Brain pericyte (primary cell): Measurements from ENCODE around the gene TGFB1.

Experiments
- DNase-seq: peaks from one replicate; pipeline ENCODE4 v3.0.0-alpha.2; 2012; ENCODE audit warnings: low read depth, low spot score

Gene TGFB1

DNA sequence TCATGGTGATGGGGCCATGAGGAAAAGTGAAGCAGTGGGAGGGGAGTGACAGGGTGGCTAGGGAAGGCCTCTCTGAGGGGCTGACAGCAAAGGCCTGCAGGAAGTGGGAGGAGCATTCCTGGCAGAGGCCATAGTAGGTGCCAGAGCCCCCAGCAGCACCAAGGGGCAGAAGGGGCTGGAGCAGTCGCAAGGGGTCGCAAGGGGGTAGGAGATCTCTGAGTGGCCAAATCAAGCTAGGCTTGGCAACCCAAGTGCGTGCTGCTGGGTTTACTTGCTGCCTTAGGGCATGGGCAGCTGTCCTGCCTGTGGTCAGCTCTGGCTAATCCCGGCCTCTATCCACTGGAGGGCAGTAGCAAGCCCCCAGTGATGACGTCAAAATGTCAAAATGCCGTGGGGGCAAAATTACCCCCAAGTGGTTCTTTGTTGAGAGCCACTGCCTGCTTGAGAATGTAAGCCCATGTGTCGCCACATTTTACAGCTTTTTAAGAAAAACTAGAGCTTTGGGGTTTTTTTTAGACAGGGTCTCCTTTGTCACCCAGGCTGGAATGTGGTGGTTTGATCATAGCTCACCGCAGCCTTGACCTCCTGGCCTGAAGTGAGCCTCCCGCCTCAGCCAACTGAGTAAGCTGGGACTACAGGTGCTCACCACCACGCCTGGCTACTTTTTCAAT is 32.0 kb downstream of the TGFB1 start:
- no peak for DNase-seq

DNA sequence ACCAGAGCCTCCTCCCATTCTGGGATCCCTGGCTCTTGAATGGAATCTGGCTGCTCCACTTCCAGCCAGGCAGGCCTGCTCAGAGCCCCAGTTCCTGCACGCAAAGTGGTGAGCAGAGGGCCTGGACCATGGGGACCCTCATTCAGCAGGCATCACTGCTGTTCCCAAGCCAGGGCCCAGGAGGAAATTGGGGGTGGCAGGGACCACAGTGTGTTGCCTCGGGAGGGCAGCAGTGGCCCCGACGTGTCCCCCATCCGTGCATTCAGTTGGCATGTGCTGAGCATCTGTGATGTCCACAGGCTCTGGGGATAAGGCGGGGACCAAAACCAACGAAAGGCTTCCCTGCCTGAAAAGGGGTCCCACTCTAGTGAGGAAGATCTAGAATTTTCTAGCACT is 32.5 kb downstream of the TGFB1 start:
- DNase-seq = no peak

DNA sequence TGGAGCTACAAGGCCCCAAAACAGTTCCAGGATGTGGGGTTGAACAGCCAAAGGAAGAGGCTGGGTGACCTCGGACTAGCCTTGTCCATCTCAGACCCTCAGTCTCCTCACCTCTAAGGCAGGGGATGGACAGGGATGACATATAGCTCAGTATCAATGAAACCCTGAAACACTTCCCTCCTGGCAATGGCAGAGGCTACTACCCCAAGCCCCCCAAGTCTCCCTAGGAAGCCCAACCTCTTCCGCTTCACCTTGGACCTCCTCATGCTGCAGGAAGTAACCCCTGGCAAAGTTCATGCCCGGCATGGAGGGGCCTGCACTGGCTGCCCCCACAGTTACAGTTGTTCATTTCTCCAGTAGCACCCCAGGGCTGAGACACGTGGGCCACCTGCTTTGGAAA is 33.2 kb downstream of the TGFB1 start:
- DNase-seq = no peak

DNA sequence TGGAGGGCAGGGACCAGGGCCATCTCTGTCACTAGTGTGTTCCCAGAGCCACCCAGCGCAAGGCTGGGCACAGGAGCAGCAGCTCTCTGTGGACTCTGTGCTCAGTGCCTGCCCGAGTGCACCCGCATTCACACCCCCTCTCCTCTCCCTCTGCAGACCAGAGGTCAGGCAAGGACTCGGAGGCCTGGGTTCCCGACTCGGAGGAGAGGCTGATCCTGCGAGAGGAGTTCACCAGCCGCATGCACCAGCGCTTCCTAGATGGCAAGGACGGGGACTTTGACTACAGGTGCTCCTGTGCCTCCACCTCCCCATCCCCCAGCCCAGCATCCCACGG is 33.6 kb downstream of the TGFB1 start:
- DNase-seq = no peak

GRCh38 chr19:41319500-41320184 is 34.1 kb downstream of the TGFB1 start:
- no peak for DNase-seq

- no peak for DNase-seq
These were observed 34.8 kb downstream of the TGFB1 start for GRCh38 chr19:41318696-41319499.

GRCh38 chr19:41316306-41316920 is 37.3 kb downstream of the TGFB1 start:
- no peak for DNase-seq

DNA sequence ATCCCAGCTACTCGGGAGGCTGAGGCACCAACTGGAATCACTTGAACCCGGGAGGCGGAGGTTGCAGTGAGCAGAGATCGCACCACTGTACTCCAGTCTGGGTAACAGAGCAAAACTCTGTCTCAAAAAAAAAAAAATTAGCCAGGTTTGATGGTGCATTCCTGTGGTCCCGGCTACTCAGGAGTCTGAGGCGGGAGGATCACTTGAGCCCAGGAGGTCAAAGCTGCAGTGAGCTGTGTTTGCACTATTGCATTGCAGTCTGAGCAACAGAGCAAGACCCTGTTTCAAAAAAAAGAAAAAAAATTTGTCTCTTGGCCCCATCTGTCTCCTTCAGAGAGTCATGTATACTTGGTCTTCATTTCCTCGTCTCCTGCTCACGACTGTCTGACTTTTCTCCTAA is 42.1 kb downstream of the TGFB1 start:
- no peak for DNase-seq

DNA sequence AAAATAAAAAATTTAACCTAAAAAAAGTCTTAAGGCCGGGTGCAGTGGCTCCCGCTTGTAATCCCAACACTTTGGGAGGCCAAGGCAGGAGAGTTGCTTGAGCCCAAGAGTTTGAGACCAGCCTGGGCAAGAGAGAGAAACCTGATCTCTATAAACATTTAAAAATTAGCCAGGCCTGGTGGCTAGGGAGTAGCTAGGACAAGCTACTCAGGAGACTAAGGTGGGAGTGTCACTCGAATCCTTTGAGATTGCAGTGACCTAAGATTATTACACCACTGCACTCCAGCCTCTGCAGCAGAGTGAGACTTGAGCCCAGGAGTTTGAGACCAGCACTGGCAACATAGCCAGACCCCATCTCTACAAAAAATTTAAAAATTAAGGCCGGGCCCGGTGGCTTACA is 42.6 kb downstream of the TGFB1 start:
- DNase-seq = no peak

DNA sequence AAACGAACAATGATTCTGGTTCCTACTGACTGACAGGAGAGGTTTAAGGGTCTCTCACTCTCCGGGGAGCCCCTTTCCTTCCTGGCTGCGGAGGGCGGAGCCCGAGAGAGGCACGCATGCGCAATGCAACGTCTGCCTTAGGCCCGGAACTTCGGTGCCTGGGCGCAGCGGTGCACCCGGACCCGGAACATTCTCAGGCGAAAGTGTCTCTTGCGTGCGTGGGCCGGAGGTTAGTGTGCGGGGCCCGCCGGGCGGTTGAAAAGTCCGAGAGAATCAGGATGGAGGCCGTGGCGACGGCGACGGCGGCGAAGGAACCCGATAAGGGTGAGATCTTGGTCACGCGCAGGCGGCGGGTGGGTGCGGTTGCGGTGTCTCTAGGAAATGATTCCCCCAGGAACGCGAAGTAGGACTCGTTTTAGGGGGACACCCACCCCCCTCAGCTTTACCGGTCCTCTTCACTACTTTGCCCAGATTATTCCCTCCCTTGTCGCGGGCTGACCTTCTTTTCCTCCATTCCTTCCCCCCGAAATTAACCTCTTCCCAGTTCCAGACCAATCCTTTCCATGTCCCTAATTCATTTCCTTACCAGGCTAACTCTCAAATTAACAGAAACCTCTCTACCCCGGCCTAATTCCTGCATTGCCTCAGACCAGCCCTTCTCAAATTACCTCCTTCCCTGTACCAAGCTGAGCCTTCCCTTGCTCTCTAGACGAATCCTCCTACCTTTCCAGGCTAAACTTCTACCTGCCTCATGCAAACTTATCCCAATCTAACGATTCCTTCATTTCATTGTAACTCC is 43.5 kb downstream of the TGFB1 start, which contains the start of gene CCDC97:
CCDC97 (plus strand) TSS at position 140 of the 799 bp plus-strand sequence; CDS start at position 279, 139 bp downstream.
- peak; percentile 76 for DNase-seq

DNA sequence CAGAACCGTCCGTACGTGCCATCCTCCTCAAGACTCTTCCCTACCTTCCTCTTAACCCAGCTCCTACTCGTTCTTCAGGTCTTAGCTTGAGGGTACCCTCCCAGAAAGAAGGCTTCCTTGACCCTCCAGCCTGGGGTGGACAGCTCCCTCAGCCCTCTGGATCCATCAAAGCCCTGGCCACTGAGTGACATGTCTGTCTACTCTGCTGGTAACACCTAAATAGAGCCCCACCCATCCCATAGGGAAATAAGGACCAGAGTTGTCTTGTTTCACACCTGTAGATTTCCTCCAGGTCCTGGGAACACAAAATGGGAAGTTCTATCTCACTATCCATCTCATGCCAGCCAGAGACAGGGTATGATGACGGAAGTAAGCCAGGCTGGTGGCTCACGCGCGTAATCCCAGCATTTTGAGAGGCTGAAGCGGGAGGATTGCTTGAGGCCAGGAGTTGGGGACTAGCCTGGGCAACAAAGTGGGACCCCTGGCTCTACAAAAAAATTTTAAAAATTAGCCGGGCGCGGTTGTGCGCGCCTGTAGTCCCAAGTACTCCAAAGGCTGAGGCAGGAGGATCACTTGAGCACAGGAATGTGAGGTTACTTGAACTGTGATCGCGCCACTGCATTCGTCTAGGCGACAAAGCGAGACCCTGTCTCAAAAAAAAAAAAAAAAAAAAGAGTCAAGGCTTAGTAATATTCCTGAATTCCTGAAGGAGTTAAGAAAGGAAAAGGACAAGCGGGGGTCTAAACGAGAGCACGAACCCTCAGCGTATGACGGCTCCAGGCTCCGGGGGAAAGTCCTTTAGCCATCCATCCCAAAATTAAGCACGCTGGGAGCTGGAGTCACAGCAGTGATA is 44.3 kb downstream of the TGFB1 start:
- no peak for DNase-seq

DNA sequence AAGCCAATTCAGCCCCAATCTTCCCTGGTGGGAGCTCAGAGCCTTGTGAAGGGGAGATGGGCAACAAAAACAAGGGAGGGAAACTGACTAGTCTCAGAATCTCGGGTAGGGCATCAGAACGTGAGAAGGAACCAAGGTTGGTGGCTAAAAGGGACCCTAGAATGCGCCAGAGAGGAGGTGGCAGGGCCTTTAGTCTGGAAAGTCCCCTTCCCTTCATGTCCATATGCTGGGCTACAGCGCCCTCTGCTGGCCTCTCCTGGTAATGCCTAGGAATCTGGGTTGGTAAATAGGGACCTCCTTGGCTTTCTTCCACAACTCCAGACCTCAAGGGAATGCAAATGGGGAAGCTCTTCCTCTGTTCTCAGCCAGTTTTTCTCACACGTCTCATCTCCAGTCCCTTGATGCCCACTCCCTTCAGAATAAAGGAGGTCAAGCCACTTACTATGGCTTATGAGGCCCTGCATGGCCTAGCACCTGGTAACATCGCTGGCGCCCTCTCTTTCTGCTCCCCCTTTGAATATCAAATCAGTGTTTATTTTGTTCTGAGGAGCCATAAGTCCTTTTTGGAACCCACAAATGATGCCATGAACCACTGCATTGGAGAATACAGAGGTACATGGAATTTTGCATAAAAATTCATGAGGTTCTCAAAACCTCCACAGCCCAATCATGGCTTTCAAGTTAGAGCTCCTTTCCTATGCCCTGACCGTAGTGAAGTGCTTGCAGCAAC is 45.1 kb downstream of the TGFB1 start:
- peak; percentile 75 for DNase-seq

DNA sequence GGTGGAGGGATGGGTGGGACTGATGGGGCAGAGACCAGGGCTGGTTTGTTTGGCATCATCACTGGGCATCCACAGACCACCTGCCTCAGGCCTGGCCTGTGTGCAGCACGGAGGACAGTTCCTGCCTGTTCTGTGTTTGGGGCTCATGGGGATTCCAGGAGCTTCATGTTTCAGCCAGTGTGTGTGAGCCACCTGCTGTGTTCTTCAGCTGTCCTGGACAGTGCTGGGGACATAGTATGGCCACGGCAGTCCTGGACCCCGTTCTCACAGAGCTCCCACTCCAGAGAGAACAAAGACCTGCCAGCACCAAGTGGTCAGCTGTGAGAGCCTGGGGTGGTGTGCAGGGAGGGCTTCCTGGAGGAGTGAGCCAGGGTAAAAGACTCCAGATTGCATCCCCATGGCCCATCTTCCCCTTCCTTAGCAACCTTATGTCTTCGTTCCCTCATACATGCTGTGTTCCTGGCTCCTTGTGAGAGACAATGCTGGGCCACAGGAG is 45.7 kb downstream of the TGFB1 start:
- no peak for DNase-seq

DNA sequence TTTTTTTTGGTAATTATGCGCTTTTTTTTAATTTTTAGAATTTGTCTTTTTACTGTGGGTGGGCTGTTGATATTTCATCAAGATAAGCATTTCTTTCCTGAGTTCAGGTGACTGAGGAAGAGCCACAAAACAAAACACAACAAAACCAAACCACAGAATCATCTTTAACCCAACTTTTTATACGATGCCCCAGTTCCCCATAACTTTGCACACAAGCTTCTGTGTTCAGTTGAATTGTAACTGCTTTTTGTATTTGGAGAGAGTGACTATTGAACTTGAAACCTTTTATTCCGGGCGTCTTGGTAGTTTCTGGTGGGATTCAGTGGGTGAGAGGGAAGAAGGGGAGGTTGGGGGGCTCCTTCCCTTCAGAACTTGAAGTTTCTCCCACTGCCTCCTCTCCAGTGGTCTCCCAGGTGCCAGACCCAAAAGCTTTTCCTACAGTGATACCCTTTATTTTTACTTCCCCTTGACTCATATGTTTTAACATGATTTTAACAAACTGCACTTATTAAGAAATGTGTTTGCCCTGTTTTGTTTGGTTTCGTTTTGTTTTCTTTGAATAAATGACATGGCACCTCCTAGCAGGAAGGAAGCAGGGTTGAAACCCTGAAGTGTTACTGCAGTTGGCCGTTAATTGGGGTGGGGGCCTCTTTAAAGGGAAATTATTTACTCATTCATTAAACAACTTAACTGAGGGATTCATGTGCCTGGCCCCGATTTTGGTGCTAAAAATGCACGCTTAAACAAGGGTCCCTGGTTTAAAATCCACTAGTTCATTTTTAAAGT is 46.4 kb downstream of the TGFB1 start:
- DNase-seq = no peak

DNA sequence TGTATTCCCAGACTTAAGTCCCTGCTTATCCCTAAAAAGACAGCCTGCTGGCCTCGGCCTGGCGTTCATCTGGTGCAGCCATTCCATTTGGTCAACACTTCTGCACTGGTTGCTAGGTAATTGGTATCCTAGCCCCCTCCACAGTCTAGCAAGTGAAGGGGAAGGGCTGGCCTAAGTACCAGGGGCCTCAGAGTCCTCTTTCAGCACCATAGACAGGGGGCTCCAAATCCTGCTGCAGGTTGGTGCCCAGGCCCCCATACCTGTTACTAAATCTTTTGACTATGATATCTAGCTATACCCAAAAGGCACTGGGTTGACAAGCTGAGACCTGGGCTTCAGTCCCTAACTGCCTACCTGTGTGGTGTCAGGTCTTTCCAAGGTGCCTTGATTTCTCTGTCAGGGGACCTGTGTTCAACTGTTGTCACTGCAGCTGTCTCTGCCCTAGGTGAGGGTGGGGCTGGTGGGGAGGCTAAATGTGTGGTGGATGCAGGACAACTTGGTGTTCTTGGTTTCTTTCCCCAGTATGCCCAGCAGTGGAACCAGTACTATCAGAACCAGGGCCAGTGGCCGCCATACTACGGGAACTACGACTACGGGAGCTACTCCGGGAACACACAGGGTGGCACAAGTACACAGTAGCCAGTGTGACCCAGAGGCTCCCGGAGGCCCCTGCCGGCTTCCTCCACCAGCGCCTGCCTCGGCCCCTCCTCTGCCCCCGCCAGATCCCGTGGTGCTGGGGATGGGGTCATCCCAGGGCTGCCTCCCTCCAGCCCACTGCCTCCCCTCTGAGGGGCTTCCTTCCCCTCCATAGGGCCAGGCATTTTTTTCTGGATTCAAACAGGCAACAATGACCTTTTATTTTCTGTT is 47.6 kb downstream of the TGFB1 start:
- no peak for DNase-seq

DNA sequence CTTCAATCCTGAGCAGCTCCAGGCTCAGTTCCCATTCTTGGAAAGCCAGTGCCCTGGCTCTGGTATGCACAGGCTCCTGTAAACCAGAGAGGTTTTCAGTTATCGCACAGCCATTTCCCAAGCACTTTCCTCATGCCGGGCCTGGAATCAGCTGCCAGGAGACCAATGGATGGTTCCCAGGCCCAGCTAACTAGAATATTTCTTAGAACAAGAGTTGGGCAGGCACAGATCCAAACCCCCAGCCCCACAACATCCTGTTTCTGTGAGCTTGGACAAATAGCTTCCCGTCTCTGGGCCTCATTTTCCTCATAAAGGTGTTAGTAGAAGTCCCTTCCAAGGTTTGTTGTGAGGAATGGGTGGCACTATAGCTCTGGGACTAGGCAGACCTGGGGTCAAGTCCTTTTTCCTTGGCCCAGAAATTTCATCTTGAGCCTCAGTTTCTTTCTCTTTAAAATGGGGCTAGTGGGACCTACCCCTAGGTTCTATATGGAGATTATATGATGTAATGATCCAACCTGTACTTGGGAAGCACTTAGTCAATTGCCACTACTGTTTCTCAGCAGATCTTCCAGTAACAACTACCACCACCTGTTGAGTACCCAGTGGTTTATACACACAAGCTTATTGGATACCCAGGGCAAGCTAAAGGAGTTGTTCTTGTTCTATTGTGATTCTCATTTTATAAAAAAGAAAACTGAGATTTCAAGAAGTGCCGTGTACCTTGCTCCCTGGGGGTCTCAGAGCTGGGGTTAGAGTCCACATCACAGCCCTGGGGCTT is 48.8 kb downstream of the TGFB1 start:
- DNase-seq = no peak

DNA sequence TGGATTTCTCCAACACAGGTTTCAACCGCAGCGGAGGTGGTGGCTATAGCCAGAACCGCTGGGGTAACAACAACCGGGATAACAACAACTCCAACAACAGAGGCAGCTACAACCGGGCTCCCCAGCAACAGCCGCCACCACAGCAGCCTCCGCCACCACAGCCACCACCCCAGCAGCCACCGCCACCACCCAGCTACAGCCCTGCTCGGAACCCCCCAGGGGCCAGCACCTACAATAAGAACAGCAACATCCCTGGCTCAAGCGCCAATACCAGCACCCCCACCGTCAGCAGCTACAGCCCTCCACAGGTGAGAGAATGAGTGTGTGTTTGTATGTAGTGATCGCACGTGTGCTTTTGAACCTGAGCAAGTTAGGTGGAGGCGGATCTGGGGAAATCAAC is 49.8 kb downstream of the TGFB1 start:
- no peak for DNase-seq
